Memory B cell (primary cell): ENCODE results near the gene WDR33.
"Not testable (repeated sequence)": the region's sequence is repeated elsewhere in the genome, so short reads cannot be mapped to it uniquely, and the experiment has no call there.

Source experiments
- ATAC-seq: fragments of 150-1000 bp; cut with Tn5 transposase; 2 replicates; pipeline ENCODE4 v1.10.0; 2021; ENCODE audit warnings: low read depth, mild to moderate bottlenecking, moderate library complexity
- DNase-seq, 2 donors: peaks; one replicate each; pipeline ENCODE4 v3.0.0; 2022; ENCODE audit warnings: low spot score in 2 of 2
- H3K27ac Mint-ChIP-seq: one replicate; pipeline ENCODE4 v1.8.0; 2022; ENCODE audit warnings: mild to moderate bottlenecking, moderate library complexity, mixed read lengths
- H3K27me3 Mint-ChIP-seq: one replicate; pipeline ENCODE4 v1.8.0; 2022; ENCODE audit warnings: mixed read lengths
- H3K36me3 Mint-ChIP-seq: one replicate; pipeline ENCODE4 v1.8.0; 2022; ENCODE audit warnings: mild to moderate bottlenecking, mixed read lengths
- H3K4me1 Mint-ChIP-seq: one replicate; pipeline ENCODE4 v1.8.0; 2022; ENCODE audit warnings: mixed read lengths
- H3K4me3 Mint-ChIP-seq: one replicate; pipeline ENCODE4 v1.8.0; 2022; ENCODE audit warnings: mild to moderate bottlenecking, moderate library complexity, mixed read lengths
- H3K9me3 Mint-ChIP-seq: one replicate; pipeline ENCODE4 v1.8.0; 2022; ENCODE audit warnings: mixed read lengths

WDR33 gene

GRCh38 chr2:127826047-127826446, 15.1 kb upstream of the WDR33 start:
- Mint-ChIP-seq H3K27ac (no peak overlapping the region), H3K4me1 (peaks cover 16% of the 10 kb centered on the region), H3K27me3 (peaks cover 9% of the 10 kb centered on the region), H3K4me3 (no peak overlapping the region), H3K36me3 (peaks cover 6% of the 10 kb centered on the region), H3K9me3 (peaks cover 7% of the 10 kb centered on the region)
- DNase-seq (no peak), ATAC-seq (no peak)

- no peak overlapping the region for H3K27ac Mint-ChIP-seq
- ATAC-seq (no peak), DNase-seq (no peak)
- peaks cover 7% of the 10 kb centered on the region for H3K9me3 Mint-ChIP-seq
- no peak overlapping the region for H3K4me3 Mint-ChIP-seq
- peaks cover 5% of the 10 kb centered on the region for H3K27me3 Mint-ChIP-seq
- peaks cover 5% of the 10 kb centered on the region for H3K36me3 Mint-ChIP-seq
- peaks cover 3% of the 10 kb centered on the region for H3K4me1 Mint-ChIP-seq
Measured at GRCh38 chr2:127820080-127820668, 9.2 kb upstream of the WDR33 start.

GRCh38 chr2:127818794-127819425, 7.9 kb upstream of the WDR33 start:
- Mint-ChIP-seq H3K4me1 (peaks cover 3% of the 10 kb centered on the region), H3K4me3 (no peak overlapping the region), H3K27me3 (peaks cover 4% of the 10 kb centered on the region), H3K27ac (no peak overlapping the region), H3K36me3 (peaks cover 5% of the 10 kb centered on the region), H3K9me3 (peaks cover 7% of the 10 kb centered on the region)
- ATAC-seq = no peak
- DNase-seq = no peak

GRCh38 chr2:127818241-127818640, 7.3 kb upstream of the WDR33 start:
- Mint-ChIP-seq H3K36me3 (peaks cover 5% of the 10 kb centered on the region), H3K4me1 (peaks cover 3% of the 10 kb centered on the region), H3K4me3 (no peak overlapping the region), H3K27ac (no peak overlapping the region), H3K9me3 (peaks cover 7% of the 10 kb centered on the region), H3K27me3 (peaks cover 4% of the 10 kb centered on the region)
- ATAC-seq = no peak
- no peak for DNase-seq

- peaks cover 2% of the 10 kb centered on the region for H3K27me3 Mint-ChIP-seq
- H3K4me1 Mint-ChIP-seq = peaks cover 16% of the 10 kb centered on the region
- H3K36me3 Mint-ChIP-seq = no peaks in the 10 kb centered on the region
Measured at GRCh38 chr2:127814677-127815076, 3.7 kb upstream of the WDR33 start.

GRCh38 chr2:127812441-127812840, 1.5 kb upstream of the WDR33 start:
- H3K4me3 Mint-ChIP-seq, H3K27ac Mint-ChIP-seq, H3K27me3 Mint-ChIP-seq, ATAC-seq, DNase-seq, H3K36me3 Mint-ChIP-seq, H3K9me3 Mint-ChIP-seq: not testable (repeated sequence)
- peaks cover 21% of the 10 kb centered on the region for H3K4me1 Mint-ChIP-seq

More at GRCh38 chr2:127814677-127815076, 3.7 kb upstream of the WDR33 start:
- Mint-ChIP-seq H3K9me3 (peaks cover 2% of the 10 kb centered on the region), H3K4me3 (no peak overlapping the region), H3K27ac (no peak overlapping the region)
- no peak for DNase-seq
- no peak for ATAC-seq

GRCh38 chr2:127811397-127812321, 688 bp upstream of the WDR33 start:
- Mint-ChIP-seq H3K36me3 (peaks cover under 1% of the 10 kb centered on the region), H3K4me1 (peaks cover 25% of the 10 kb centered on the region), H3K27me3 (no peaks in the 10 kb centered on the region), H3K9me3 (no peaks in the 10 kb centered on the region), H3K4me3 (peak overlapping the region; percentile 91), H3K27ac (peak overlapping the region; percentile 97)
- no peak for DNase-seq
- no peak for ATAC-seq

- Mint-ChIP-seq H3K27me3 (no peaks in the 10 kb centered on the region), H3K27ac (peak overlapping the region; percentile 97), H3K9me3 (no peaks in the 10 kb centered on the region), H3K4me3 (peak overlapping the region; percentile 91), H3K36me3 (peaks cover 4% of the 10 kb centered on the region), H3K4me1 (peaks cover 32% of the 10 kb centered on the region)
- ATAC-seq = no peak
- DNase-seq = no peak
Measured at GRCh38 chr2:127810156-127810618, 784 bp downstream of the WDR33 start.

GRCh38 chr2:127807678-127808353, 3.2 kb downstream of the WDR33 start:
- ATAC-seq (no peak), DNase-seq (no peak)
- no peaks in the 10 kb centered on the region for H3K9me3 Mint-ChIP-seq
- peak overlapping the region; percentile 21 for H3K4me3 Mint-ChIP-seq
- H3K4me1 Mint-ChIP-seq = peaks cover 36% of the 10 kb centered on the region
- H3K36me3 Mint-ChIP-seq = peaks cover 6% of the 10 kb centered on the region
- no peaks in the 10 kb centered on the region for H3K27me3 Mint-ChIP-seq
- H3K27ac Mint-ChIP-seq = peak overlapping the region; percentile 14

- not testable (repeated sequence) for H3K9me3 Mint-ChIP-seq, H3K27ac Mint-ChIP-seq, H3K36me3 Mint-ChIP-seq, DNase-seq, H3K4me3 Mint-ChIP-seq, H3K27me3 Mint-ChIP-seq, ATAC-seq
- peaks cover 32% of the 10 kb centered on the region for H3K4me1 Mint-ChIP-seq
Measured at GRCh38 chr2:127806860-127807259, 4.1 kb downstream of the WDR33 start.

GRCh38 chr2:127805491-127805890, 5.5 kb downstream of the WDR33 start:
- no peak for ATAC-seq

GRCh38 chr2:127799926-127800325, 11.0 kb downstream of the WDR33 start:
- no peak for ATAC-seq
- no peak overlapping the region for H3K4me3 Mint-ChIP-seq
- no peak overlapping the region for H3K27ac Mint-ChIP-seq
- no peaks in the 10 kb centered on the region for H3K9me3 Mint-ChIP-seq
- H3K36me3 Mint-ChIP-seq = peaks cover 6% of the 10 kb centered on the region
- no peaks in the 10 kb centered on the region for H3K27me3 Mint-ChIP-seq
- no peak for DNase-seq
- peaks cover 31% of the 10 kb centered on the region for H3K4me1 Mint-ChIP-seq

More at GRCh38 chr2:127805491-127805890, 5.5 kb downstream of the WDR33 start:
- no peaks in the 10 kb centered on the region for H3K9me3 Mint-ChIP-seq
- H3K4me1 Mint-ChIP-seq = peaks cover 36% of the 10 kb centered on the region
- DNase-seq = no peak
- no peak overlapping the region for H3K4me3 Mint-ChIP-seq
- peaks cover 9% of the 10 kb centered on the region for H3K36me3 Mint-ChIP-seq
- H3K27ac Mint-ChIP-seq = peak overlapping the region; percentile 53
- H3K27me3 Mint-ChIP-seq = no peaks in the 10 kb centered on the region

- peak overlapping the region; percentile 14 for H3K27ac Mint-ChIP-seq
- no peak for ATAC-seq
- peak overlapping the region; percentile 22 for H3K4me3 Mint-ChIP-seq
- peaks cover 4% of the 10 kb centered on the region for H3K36me3 Mint-ChIP-seq
- no peak for DNase-seq
- H3K4me1 Mint-ChIP-seq = peaks cover 38% of the 10 kb centered on the region
- H3K27me3 Mint-ChIP-seq = no peaks in the 10 kb centered on the region
- no peaks in the 10 kb centered on the region for H3K9me3 Mint-ChIP-seq
Measured at GRCh38 chr2:127796389-127796788, 14.6 kb downstream of the WDR33 start.
